Stimulated activated CD4-positive, alpha-beta T cell treated with anti-CD3 and anti-CD28 coated beads, Interleukin-12 subunit alpha, Interleukin-12 subunit beta, amount 100 ng/mL, for 48 hours (primary cell): ENCODE data around the gene FCGR3B.
"Not testable (repeated sequence)": the region's sequence is repeated elsewhere in the genome, so short reads cannot be mapped to it uniquely, and the experiment has no call there.

Source experiments
- DNase-seq, 3 donors: peaks; one replicate each; pipeline ENCODE4 v3.0.0-alpha.2; 2020; ENCODE audit warnings: low read depth in 2 of 3, low spot score in 1 of 3

FCGR3B gene

GRCh38 chr1:161605762-161606540 is 25.0 kb downstream of the FCGR3B start:
- DNase-seq: peak in 1 of 3 donors; percentile 16

GRCh38 chr1:161605024-161605423 is 26.0 kb downstream of the FCGR3B start:
- DNase-seq: not testable (repeated sequence)

- not testable (repeated sequence) for DNase-seq
Observed at GRCh38 chr1:161597077-161597476, 33.9 kb downstream of the FCGR3B start.

GRCh38 chr1:161595583-161595982 is 35.4 kb downstream of the FCGR3B start:
- not testable (repeated sequence) for DNase-seq

GRCh38 chr1:161595173-161595572 is 35.8 kb downstream of the FCGR3B start:
- DNase-seq: not testable (repeated sequence)

GRCh38 chr1:161594269-161594984 is 36.5 kb downstream of the FCGR3B start:
- DNase-seq: not testable (repeated sequence)

GRCh38 chr1:161593092-161593755 is 37.8 kb downstream of the FCGR3B start:
- DNase-seq: not testable (repeated sequence)

- DNase-seq: not testable (repeated sequence)
Observed at GRCh38 chr1:161592586-161592985, 38.4 kb downstream of the FCGR3B start.

GRCh38 chr1:161589920-161590319 is 41.1 kb downstream of the FCGR3B start:
- DNase-seq: not testable (repeated sequence)

- DNase-seq: not testable (repeated sequence)
Observed at GRCh38 chr1:161589365-161589764, 41.6 kb downstream of the FCGR3B start.

GRCh38 chr1:161588596-161588995 is 42.4 kb downstream of the FCGR3B start:
- not testable (repeated sequence) for DNase-seq

- DNase-seq: not testable (repeated sequence)
Observed at GRCh38 chr1:161582882-161583281, 48.1 kb downstream of the FCGR3B start.

- DNase-seq: not testable (repeated sequence)
Observed at GRCh38 chr1:161580879-161581537, 50.0 kb downstream of the FCGR3B start.

- not testable (repeated sequence) for DNase-seq
Observed at GRCh38 chr1:161579856-161580507, 51.0 kb downstream of the FCGR3B start.

GRCh38 chr1:161576676-161577075 is 54.3 kb downstream of the FCGR3B start:
- not testable (repeated sequence) for DNase-seq
